Activated CD4-positive, alpha-beta T cell treated with anti-CD3 and anti-CD28 coated beads for 48 hours (primary cell): ENCODE data around the gene TTC4.

Experiments
- DNase-seq: peaks from one replicate; pipeline ENCODE4 v3.0.0-alpha.2; 2020

TTC4 gene, protein sequence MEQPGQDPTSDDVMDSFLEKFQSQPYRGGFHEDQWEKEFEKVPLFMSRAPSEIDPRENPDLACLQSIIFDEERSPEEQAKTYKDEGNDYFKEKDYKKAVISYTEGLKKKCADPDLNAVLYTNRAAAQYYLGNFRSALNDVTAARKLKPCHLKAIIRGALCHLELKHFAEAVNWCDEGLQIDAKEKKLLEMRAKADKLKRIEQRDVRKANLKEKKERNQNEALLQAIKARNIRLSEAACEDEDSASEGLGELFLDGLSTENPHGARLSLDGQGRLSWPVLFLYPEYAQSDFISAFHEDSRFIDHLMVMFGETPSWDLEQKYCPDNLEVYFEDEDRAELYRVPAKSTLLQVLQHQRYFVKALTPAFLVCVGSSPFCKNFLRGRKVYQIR

GRCh38 chr1:54715493-54716298, at the start of gene TTC4:
TTC4 (plus strand) TSS chr1:54715861; CDS start chr1:54715909, 48 bp downstream.
- peak; percentile 89 for DNase-seq

GRCh38 chr1:54666333-54666732, 49.3 kb upstream of the TTC4 start:
- no peak for DNase-seq

- DNase-seq, result no peak
These were observed 47.9 kb upstream of the TTC4 start for GRCh38 chr1:54667797-54668196.

- no peak for DNase-seq
These were observed 47.1 kb upstream of the TTC4 start for GRCh38 chr1:54668567-54668966.

DNA sequence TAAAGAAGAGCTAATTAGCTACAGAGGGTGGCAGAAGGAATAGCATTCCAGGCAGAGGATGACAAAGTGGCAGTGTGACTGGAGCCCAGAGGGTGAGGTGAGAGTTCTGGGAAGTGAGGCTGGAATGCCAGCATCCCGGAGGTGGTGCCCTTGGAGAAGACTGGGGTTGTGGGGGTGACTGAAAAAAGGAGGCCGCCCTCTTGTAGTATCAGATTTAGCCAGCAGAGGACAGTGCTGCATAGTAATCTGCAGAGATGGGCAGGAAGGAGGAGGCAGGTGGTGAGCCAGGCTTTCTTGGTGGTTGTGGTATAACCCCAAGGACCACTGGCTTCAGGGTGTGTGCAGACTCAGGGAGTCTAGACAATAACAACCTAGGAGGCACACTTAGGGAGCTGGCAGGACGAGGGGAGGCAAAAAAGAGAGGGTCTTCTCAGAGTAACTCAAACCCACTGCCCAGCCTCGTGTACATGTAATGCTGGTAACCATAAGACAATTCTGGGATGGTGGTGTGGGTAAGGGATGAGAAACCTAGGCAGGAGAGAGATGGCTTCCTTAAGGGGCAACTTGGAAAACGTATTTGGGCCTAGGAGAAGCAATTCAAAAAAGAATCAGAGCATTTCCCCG, 43.6 kb upstream of the TTC4 start:
- DNase-seq, result peak; percentile 82

DNA sequence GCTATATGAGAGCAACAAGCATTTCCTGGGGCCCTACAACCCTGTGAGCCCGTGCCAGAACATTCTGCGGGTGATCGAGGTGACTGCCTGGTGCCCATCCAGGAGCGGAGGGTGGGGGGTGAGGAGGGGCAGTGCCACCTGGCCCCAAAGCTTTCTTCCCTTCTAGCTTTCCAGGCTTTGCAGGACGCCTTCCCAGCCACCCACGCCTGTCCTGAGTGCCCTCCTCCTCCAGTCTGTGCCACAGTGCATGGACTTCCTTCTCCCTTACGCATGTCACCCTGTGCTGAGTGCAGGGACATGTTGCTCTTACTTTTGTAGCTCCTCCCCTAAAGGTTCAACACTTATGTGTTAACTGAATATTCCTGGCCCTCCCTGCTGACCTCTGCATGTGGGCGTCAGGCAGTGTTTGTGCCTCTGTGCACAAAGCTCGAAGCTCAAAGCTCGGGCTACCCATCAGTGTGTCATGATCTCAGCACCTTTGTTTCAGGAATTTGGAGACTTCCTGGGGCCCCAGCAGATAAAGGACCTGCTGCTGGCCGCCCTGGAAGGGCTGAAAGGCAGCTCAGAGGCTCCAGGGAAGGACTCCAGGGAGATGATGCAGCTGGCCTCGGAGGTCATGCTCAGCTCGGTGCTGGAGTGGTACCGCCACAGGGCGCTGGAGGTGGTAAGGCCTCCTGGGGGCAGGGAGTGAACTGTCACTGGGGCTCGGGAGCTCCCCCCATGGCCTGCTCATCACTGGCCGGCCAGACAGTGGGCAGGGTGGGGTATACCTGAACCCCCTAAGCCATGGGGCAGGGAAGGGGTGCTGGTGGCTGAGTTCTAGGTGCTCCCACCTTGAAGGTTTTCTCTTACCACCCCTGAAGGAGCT, 36.7 kb upstream of the TTC4 start:
- no peak for DNase-seq

DNA sequence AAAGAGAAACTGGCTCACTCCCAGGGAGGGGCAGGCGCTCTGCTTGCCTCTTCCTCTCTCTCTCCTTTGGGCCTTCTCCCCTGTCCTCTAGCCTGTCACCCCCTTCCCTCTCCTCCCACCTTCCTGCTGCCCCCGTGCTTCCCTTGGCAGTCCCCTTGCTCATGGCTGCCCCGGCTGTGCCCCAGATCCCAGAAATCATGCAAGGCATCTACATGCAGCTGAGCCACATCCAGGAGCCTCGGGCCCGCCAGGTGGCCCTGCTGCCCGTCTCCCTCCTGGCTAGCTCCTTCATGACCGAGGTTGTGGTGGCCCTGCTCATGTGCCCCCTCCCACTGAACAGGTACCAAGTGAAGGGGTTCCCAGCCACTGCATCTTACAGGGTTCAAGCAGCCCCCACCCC, 36.0 kb upstream of the TTC4 start:
- DNase-seq, result no peak

DNA sequence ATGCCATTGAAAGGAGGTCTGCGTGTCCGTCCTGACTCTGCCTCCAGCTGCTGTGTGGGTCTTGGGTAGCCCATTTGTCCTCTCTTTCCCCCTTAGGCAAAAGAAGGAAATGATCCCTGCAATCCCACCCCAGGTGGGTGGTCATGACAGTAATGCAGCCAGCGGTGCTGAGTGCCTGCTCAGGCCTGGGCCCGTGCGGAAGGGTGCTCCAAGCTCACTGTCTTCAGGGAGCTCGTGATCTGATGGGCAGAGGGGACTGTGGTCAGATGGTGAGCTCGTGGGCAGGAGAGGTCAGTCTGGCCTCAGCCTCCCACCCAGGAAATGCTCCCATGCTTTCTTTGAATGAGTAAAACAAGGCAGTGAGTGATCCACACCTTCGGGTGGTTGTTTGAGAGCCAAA, 35.3 kb upstream of the TTC4 start:
- no peak for DNase-seq

DNA sequence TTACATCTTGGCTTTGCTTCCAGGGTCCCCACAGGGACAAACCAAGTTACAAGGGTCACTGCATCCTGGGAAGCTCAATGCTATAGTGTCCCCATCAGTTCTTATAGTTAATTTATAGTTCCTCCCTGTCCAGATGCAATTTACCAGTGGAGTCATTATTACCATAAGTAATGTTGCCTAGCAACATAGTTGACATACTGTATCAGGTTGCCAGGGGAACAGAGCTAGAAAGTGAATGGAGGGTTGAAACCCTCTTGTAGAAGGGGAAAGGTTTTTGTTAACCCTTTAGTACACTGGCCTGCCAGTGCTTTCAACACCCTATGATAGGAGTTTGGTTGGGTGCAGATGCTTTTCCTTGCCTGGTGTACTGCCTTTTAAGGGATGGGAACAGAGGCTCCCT, 34.3 kb upstream of the TTC4 start:
- DNase-seq, result no peak

DNA sequence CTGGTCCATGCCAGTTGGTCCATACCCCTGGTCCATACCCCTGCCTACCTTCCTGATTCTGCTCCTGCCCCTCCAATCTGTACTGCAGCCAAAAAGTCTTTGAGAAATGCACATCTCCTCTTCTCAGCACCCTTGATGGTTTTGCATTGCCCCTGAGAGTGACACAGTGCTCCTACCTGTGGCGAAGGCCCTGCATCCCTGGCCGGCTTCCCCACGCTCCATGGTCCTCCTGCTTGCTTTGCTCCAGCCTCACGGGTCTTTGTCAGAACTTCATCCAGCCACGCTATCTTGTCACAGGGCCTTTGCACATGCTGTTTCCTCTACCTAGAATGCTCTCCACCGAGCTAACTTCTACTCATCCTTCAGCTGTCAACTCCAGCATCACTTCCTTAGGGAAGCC, 32.2 kb upstream of the TTC4 start:
- DNase-seq, result no peak

DNA sequence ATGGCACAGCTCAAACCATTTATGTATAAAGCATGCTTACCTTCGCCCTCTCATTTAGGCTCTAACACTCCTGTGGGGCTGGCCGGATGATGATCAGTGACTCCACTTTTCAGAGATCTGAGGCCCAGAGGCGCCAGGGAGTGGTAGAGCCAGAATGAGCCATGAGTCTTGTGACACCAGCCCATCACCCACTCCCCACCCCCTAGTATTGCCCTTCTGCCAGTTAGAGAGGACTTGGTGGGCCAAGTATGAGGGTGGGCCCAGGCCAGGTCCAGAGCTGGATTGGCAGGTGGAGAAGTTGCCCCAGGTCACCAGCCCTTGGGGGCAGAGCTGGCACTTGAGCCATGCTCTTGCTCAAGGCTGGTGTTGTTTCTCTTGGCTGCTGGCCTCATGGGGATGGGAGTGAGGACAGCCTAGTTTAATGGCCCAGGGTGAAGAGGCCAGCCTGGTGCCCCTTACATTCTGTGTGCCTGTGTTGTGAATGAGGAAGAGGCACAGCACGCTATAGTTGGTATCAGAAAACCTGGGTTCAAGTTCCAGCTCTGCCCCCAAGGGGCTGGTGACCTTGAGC, 30.2 kb upstream of the TTC4 start:
- DNase-seq, result no peak

DNA sequence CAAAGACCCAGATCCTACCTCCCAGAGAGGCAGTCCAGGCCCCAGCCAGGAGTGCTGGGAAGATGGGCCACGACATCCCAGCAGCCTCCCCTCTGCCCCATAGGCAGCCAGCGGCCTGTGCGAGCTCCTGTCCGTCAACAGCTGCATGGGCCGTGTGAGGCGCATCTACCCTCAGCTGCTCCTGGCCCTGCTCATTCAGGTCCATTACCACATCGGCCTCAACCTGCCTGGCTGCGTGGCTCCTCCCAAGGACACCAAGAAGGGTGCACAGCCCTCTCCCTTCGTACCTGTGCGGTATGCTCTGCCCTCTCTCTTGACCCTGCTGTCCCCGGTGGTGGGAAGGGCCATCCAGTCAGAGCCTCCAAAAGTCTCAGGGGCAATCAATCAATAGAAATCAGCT, 29.5 kb upstream of the TTC4 start:
- no peak for DNase-seq

- DNase-seq, result no peak
These were observed 20.9 kb upstream of the TTC4 start for GRCh38 chr1:54694771-54695170.

GRCh38 chr1:54695221-54695620, 20.4 kb upstream of the TTC4 start:
- no peak for DNase-seq

- DNase-seq, result no peak
These were observed 19.9 kb upstream of the TTC4 start for GRCh38 chr1:54695764-54696163.

DNA sequence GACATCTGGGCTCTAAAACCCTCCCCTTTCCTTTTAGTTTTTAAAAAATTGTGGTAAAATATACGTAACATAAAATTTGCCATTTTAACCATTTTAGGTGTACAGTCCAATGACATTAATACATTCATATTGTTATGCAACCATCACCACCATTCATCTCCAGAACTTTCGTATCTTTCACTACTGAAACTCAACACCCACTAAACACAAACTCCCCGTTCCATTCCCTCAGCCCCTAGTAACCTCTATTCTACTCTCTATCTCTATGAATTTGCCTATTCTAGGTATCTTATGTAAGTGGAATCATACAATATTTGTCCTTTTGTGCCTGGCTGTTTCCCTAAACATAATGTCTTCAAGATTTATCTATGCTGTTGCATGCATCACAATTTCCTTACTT, 19.4 kb upstream of the TTC4 start:
- DNase-seq, result no peak

DNA sequence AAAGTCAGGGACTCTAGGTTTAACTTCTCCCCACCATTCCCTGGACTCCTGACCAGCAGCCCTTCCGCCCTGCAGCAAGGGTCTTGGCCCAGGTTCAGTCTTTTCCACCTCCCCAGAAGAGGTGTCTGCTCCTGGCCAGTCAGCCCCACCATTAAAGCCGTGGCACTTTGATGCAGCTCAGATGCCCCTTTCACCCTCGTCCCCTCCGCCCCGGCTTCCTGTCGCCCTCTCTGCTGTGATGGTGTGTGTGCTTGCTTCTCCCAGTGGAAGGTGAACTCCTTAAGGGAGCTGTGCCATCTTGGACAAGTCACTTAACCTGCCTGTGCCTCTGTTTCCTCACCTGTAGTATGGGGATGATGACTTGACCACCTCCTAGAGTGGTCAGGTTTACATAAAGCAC, 17.8 kb upstream of the TTC4 start:
- DNase-seq, result no peak

DNA sequence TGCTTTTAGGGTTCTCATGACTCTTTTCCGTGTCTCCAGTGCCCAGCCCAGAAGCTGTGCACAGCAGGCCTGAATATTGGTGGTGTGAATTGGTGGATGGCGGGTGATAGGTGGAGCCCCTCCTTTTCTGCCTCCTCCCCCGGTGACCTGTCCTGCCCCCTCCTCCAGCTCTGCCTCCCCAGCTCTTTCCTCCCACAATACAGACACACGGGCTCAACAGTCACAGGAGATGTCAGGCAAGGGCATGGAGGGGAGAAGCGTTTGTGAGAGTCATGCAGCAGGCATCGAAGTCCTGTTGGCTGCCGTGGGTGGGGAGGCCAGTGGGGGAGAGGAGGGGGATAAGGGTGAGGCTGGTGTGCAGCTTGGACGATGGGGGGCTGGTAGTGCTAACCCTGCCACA, 17.3 kb upstream of the TTC4 start:
- DNase-seq, result no peak

- DNase-seq, result no peak
These were observed 15.6 kb upstream of the TTC4 start for GRCh38 chr1:54699936-54700525.

DNA sequence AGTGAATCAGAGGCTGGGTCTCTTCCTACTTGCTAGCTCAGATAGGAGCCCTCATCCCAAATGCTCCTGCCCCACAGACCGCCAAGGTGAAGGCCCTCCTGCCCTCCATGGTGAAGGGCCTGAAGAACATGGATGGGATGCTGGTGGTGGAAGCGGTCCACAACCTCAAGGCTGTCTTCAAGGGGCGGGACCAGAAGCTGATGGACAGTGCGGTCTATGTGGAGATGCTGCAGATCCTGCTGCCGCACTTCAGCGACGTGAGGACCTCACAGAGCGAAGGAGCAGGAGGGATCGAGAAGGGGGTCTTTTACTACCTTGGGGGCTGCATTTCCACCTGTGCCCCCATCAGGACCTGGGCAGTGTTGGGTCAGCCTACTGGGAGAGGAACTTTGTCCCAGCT, 14.6 kb upstream of the TTC4 start:
- DNase-seq, result no peak

GRCh38 chr1:54701996-54702395, 13.7 kb upstream of the TTC4 start:
- no peak for DNase-seq

DNA sequence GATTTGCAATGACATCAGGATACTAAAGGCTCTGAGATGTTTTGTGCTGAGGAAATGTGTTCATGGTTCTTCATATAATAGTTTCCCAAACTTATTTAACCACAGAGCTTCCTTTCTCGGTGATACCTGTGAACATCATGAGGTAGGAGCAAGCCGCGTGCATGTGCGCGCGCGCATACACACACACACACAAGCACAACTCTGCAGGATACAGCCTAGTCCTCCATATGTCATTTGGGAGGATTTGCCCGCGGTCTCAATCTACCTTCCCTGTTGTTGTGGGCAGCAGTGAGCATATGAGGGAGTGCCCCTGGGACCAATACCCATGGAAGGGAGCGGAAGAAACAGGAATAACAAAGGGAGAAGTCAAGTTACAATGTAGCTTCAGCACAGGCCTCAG, 12.2 kb upstream of the TTC4 start:
- no peak for DNase-seq
